Fibroblast of gingiva (primary cell): Measurements from ENCODE around the gene SIT1.

Experiments
- DNase-seq: peaks from one replicate; pipeline ENCODE4 v3.0.0-alpha.2; 2011; ENCODE audit warnings: low read depth

The SIT1 gene

DNA sequence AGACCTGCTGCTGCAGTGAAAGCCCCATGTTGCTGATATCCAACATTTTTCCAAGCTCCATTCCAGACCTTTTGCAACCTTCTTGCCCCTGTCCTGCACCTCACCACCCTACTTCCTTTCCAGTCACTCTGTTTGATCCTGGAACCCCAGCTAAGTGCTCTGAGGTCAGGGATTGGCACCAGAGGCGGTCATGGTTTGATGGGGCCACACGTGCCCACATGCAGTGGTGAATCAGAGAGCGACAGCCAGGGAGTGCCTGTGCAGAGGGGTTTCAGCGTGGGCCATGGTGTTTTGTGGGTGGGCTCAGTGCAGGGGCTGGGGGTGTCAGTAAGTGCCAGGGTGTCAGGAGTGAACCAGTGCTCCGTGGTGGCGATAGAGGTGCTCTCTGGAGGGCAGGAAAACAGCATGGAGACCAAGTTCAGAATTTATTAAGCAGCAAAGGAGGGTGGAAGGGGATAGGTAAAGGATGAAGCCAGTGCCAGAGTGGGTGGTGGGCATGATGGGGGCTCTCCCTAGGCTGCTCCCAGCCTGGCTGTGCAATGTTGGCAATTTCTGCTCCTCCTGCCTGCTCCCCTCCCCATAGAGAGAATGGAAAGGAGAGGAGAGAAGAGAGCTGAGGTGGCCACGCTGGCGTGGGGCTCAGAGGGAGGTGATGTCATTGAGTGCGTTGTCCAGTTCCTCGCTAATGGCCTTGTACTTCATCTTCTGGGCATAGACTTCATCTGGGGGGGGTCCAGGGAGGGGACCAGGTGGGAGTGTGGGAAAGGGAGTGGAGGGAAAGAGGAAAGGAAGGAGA lies 32.0 kb upstream of the SIT1 start:
- DNase-seq, result no peak

DNA sequence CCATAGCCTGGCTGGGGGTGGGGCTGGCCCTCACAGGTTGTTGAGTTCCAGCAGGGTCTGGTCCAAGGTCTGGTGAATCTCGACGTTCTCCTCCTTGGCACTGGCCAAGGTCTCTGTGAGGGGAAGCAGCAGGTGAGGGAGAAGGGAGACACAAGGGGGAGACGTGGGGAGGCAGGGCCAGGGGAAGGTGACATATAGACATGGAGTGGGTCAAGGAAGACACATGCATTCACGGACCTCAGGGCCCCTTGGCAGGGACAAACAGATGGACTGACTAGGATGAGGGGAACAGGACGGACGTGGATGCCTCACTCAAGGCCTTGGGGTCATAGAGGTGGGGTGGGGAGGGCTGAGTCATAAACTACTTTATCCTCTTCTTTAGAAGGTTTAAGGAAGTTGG lies 31.3 kb upstream of the SIT1 start:
- DNase-seq, result no peak

DNA sequence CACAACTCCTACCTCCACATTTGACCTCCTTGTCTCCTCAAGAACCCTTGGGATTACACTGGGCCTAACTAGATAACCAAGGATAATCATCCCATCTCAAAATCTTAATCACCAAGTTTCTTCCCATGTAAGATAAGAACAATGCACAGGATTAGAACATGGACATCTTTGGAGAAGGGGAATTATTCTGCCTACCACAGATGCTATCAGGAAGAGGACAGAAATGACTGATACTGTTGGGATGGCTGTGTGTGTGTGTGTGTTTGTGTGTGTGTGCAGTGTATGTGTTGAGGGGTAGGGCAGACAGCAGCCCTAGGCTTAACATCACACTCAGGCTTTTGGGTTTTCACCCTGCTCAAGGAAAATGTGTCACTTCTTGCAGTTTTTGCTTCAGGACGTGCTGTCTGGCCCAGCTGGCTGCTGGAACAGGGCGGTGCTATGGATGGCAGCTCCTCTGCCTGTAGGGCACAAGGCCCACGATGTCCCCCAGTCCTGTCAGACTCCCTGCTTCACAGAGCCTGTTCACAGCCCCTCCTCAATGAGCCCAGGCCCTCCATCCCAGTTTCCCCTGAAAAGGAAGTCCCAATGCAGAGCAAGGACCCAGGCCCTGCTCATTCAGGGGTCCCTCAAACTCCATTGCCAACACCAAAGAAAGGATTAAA lies 30.7 kb upstream of the SIT1 start:
- DNase-seq, result peak; percentile 36

DNA sequence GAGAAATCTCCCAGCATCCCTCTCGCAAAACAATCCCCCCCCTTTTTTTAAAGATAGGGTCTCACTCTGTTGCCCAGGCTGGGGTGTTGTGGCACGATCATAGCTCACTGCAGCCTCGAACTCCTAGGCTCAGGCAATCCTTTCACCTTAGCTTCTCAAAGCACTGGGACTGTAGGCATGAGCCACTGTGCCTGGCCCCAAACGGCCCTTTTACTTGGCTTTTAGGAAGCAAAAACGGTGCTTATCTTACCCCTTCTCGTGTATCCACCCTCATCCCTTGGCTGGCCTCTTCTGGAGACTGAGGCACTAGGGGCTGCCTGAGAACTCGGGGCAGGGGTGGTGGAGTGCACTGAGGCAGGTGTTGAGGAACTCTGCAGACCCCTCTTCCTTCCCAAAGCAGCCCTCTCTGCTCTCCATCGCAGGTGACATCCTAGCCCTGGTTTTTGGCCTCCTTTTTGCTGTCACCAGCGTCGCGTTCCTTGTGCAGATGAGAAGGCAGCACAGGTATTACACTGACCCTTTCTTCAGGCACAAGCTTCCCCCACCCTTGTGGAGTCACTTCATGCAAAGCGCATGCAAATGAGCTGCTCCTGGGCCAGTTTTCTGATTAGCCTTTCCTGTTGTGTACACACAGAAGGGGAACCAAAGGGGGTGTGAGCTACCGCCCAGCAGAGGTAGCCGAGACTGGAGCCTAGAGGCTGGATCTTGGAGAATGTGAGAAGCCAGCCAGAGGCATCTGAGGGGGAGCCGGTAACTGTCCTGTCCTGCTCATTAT lies 29.8 kb upstream of the SIT1 start:
- peak; percentile 72 for DNase-seq

DNA sequence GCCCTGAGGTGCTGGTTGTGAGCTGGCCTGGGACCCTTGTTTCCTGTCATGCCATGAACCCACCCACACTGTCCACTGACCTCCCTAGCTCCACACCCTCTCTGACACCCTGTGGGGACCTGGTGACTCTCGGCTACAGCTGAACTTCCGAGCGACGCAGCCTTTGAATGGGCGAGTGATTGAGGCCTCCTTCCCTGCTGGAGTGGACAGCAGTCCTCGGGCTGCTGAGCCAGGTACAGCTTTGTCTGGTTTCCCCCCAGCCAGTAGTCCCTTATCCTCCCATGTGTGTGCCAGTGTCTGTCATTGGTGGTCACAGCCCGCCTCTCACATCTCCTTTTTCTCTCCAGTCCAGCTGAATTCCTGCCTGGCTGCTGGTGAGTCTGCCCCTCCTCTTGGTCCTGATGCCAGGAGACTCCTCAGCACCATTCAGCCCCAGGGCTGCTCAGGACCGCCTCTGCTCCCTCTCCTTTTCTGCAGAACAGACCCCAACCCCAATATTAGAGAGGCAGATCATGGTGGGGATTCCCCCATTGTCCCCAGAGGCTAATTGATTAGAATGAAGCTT lies 29.1 kb upstream of the SIT1 start:
- DNase-seq, result no peak

DNA sequence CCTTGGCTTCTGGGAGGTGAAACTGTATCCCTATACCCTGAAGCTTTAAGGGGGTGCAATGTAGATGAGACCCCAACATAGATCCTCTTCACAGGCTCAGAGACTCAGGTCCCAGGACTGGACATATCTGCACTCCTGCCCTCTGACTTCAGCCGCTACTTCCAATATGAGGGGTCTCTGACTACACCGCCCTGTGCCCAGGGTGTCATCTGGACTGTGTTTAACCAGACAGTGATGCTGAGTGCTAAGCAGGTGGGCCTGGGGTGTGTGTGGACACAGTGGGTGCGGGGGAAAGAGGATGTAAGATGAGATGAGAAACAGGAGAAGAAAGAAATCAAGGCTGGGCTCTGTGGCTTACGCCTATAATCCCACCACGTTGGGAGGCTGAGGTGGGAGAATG lies 28.4 kb upstream of the SIT1 start:
- DNase-seq, result no peak

DNA sequence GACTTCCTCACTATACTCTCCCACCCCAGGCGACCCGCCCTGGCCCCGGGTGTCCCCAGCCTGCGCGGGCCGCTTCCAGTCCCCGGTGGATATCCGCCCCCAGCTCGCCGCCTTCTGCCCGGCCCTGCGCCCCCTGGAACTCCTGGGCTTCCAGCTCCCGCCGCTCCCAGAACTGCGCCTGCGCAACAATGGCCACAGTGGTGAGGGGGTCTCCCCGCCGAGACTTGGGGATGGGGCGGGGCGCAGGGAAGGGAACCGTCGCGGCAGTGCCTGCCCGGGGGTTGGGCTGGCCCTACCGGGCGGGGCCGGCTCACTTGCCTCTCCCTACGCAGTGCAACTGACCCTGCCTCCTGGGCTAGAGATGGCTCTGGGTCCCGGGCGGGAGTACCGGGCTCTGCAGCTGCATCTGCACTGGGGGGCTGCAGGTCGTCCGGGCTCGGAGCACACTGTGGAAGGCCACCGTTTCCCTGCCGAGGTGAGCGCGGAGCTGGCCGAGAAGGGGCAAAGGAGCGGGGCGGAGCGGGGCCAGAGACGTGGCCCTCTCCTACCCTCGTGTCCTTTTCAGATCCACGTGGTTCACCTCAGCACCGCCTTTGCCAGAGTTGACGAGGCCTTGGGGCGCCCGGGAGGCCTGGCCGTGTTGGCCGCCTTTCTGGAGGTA lies 25.1 kb upstream of the SIT1 start:
- DNase-seq, result no peak

DNA sequence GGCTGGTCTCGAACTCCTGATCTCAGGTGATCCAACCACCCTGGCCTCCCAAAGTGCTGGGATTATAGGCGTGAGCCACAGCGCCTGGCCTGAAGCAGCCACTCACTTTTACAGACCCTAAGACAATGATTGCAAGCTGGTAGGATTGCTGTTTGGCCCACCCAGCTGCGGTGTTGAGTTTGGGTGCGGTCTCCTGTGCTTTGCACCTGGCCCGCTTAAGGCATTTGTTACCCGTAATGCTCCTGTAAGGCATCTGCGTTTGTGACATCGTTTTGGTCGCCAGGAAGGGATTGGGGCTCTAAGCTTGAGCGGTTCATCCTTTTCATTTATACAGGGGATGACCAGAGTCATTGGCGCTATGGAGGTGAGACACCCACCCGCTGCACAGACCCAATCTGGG lies 24.5 kb upstream of the SIT1 start:
- no peak for DNase-seq

DNA sequence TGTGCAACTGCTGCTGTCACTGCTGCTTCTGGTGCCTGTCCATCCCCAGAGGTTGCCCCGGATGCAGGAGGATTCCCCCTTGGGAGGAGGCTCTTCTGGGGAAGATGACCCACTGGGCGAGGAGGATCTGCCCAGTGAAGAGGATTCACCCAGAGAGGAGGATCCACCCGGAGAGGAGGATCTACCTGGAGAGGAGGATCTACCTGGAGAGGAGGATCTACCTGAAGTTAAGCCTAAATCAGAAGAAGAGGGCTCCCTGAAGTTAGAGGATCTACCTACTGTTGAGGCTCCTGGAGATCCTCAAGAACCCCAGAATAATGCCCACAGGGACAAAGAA lies 23.3 kb upstream of the SIT1 start:
- no peak for DNase-seq

DNA sequence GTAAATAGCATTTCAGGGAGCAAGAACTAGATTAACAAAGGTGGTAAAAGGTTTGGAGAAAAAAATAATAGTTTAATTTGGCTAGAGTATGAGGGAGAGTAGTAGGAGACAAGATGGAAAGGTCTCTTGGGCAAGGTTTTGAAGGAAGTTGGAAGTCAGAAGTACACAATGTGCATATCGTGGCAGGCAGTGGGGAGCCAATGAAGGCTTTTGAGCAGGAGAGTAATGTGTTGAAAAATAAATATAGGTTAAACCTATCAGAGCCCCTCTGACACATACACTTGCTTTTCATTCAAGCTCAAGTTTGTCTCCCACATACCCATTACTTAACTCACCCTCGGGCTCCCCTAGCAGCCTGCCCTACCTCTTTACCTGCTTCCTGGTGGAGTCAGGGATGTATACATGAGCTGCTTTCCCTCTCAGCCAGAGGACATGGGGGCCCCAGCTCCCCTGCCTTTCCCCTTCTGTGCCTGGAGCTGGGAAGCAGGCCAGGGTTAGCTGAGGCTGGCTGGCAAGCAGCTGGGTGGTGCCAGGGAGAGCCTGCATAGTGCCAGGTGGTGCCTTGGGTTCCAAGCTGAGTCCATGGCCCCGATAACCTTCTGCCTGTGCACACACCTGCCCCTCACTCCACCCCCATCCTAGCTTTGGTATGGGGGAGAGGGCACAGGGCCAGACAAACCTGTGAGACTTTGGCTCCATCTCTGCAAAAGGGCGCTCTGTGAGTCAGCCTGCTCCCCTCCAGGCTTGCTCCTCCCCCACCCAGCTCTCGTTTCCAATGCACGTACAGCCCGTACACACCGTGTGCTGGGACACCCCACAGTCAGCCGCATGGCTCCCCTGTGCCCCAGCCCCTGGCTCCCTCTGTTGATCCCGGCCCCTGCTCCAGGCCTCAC lies 22.6 kb upstream of the SIT1 start, which contains the start of gene CA9:
TSS of gene CA9 (plus strand) at position 797 of the 893 bp plus-strand sequence. CDS start at position 829, 32 bp downstream.
- DNase-seq, result no peak

DNA sequence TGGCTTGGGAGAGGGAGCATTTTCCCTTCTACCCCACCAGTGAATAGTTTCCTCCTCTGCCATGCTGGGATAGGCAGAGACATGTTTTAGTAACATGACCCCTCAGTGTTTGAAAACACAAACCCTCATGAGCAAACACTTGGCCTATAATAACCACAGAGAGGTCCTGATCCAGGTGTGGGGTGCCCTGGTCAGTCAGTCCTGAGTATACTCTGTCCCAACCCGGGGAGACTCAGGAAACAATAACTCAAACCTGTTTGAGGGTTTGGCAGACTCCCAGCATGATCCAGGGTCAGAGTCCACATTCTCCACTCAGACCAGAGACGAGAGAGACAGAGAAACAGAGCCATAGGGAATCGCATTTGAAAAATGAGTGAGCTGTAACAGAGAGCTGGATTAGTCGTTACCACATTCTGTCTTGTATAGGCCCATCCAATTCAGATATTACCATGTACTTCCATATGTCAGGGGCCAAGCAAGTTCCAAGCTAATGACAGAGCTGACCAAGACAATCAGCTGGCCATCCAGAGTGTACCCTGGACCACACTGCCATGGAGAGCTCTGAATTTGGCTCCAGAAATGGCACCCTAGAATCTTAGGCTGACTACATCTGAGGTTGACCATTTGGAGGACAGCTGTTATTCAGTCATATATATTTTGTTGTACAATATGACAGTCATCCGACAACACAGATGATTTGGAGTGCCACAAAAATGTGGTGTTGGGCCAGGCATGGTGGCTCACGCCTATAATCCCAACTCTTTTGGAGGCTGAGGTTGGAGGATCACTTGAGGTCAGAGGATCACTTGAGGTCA lies 18.8 kb upstream of the SIT1 start:
- no peak for DNase-seq

DNA sequence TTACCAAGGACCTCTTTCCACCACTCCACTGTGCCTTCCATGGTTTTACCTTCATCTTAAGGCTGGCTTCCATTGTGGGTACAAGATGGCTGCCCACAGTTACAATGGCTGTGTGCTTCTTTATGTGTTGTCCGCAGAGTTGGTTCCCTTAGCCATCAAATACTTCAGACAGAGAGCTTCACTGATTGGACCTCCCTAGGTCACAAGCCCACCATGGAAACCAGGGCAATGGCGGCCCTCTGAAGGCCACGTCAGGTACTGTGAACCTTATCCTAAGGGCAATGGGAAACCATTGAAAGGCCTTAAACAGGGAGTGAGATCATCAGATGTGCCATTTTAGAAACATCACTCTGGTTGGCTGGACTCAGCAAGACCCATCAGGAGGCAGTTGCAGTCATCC lies 17.2 kb upstream of the SIT1 start:
- no peak for DNase-seq

DNA sequence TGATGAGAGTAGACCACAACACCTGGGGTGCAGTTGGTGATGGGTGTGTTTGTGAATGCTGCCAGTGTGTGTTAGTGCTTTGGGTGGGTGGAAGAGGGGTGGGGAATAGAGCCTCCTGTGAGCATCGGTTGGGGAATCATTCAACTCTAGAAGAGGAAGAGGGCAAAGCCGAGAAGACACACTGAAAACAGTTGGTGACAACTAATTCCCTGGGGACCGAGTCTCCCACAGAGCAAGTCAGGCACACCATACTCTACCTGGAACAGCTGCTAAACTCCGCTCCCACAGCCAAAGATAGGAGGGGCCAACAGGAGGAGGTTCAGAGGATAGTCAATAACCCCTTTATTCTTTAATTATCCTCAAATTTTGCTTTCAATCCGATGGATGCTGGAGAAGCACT lies 15.8 kb upstream of the SIT1 start:
- no peak for DNase-seq

DNA sequence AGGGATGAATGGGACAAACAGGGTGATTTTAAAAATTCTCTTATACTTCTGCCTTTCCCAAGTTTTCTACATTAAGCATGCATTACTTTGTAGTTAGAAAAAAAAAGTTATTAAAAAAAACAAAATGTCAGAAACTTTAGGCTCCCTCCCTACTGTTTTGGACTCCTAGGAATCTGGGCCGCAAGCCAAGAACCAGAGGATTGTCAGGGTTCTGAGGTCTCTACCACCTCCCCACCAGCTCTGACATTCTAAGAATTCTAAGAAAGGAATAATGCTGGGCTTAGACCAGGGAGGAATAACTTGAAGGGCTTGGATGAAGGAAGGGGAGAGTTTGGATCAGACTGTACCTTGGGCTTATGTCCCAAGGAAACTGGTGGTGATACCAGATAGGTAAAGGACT lies 15.3 kb upstream of the SIT1 start:
- DNase-seq, result no peak

DNA sequence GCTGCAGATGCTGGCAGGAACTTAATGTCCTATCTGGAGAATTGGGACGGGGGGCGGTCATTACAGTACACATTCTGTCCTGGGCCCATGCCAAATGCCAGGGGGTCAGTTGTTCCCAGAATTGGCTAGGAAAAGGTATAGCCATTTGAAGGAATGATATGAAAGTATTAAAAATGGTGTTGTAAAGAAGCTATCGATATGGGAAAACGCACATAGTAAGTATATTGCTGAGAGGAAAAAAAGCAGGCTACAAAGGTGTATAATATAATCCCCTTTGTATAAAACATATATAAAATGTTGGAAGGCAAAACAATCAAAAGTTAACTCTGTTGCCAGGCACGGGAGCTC lies 14.7 kb upstream of the SIT1 start:
- no peak for DNase-seq

DNA sequence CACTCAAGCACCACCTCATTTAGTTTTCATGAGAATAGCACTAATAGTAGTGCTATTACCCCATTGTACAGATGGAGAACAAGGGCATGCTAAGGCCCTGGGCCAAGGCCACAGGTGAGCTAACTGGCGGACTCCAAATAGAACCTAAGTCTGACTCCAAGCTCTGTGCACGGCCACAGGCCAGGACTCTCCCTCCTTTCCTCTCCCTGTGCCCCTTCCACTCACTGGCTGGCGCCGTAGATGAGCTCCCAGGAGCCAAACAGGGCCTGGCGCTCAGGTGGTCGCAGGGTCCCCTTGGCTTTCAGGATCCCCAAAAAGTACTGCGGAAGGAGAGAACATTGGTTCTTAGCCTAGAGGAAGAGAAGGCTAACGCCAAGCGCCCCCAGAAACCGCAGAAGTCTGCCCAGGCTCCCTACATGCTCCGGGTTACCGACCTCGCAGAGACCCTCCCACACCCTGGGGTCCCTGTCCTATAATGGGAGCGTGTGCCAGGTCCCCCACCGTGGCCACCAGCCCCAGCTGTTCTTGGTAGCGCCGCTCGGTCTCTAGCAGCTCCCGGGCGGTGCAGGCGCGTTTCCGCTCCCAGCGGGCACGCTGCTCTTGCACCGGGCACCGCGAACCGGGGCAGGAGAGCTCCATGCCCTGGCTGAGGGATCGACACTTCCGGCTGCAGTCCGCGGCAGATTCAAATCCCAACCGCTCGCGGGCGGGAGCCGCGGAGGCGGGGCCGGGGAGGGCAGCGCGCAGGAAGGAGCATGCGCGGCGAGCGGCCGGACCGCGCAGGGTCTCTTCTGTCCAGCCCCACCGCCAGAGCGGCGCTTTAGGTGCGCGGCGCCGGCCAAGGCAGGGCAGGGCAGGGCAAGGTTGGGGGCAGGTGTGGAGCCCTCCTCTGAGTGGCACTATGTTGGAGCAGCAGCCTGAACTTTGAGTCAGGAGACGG lies 14.1 kb upstream of the SIT1 start, which contains the start of gene ARHGEF39:
TSS of gene ARHGEF39 (minus strand) at position 665 of the 940 bp plus-strand sequence. CDS start at position 639, 26 bp downstream.
- DNase-seq, result peak; percentile 66

DNA sequence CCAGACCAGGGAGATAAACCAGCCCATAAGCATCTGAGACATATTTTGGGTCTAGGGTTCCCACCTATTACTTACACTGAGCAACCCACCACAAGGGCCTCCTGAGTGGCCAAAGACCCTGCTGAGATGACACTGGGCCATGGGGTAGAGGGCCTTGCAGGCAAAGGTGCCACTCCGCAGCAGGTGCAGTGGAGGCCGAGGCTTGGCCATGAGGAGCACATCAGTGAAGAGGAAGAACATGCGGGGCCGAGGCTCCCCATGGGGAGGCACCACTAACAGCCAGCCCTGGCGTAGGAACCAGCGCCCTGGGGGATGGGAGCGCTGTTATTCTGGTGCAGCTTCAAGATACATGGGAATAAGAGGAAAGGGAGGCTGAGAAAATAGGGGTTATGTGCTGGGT lies 11.7 kb upstream of the SIT1 start:
- DNase-seq, result no peak

DNA sequence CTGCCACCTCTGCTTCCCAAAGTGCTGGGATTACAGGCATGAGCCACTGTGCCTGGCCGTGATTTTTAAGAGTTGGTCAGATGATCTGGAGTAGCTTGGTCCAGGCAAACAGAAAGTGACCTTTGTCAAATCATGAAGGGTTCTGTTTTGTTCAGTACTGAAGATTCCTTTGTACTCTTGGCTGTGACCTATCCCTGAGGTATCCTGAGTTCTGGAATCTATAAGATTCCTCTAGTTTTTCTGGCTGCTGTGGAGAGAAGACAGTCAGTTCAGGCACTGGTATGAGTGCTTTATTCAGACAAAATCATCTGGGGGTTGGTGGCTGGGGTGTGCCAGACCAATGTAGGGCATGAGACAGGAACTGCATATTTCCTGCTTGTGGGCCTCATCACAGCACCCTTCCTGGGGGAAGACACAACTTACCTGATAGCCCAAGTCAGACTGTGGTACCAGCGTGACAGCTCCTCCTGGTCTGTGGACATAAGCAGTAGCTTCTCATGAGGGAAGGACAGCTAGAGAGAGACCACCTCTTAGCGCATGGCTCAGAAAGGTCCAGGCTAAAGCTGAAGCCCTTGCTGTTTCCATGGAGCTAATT lies 11.1 kb upstream of the SIT1 start:
- DNase-seq, result no peak

DNA sequence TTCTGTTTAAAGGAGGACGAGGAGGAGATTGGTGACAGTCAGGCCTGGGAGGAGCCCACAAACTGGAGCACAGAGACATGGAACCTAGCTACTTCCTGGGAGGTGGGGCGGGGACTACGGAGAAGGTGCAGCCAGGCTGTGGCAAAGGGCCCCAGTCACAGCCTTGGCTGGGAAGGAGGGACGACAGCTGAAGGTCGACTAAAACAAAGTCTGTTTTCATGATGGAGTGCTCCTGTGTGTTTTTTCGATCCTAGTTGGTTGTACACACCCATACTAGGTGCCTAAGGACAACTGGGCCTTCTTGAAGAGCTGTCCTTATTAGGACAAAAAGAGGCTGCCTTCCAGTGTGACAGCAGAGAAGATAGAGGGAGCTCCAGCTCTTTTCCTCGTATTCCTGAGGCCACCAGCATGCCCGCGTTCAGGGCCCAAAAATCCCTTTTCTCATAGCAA lies 10.3 kb upstream of the SIT1 start:
- peak; percentile 50 for DNase-seq
